GM18507 (cell line): ENCODE results near the gene CHP1.
"Not testable (repeated sequence)": the region's sequence is repeated elsewhere in the genome, so short reads cannot be mapped to it uniquely, and the experiment has no call there.

Experiments
- DNase-seq: peaks from one replicate; pipeline ENCODE4 v3.0.0; 2011; ENCODE audit warnings: low read depth; ENCODE audit not compliant: insufficient read length; ENCODE audit errors: extremely low spot score
- FAIRE-seq: peaks from 2 replicates; lab custom pipeline; 2011; peaks lifted over from hg19 to GRCh38; lab: Jason Lieb, UNC

Gene CHP1

GRCh38 chr15:41286665-41287333 is 55.7 kb downstream of the CHP1 start:
- FAIRE-seq (no peak), DNase-seq (no peak)

DNA sequence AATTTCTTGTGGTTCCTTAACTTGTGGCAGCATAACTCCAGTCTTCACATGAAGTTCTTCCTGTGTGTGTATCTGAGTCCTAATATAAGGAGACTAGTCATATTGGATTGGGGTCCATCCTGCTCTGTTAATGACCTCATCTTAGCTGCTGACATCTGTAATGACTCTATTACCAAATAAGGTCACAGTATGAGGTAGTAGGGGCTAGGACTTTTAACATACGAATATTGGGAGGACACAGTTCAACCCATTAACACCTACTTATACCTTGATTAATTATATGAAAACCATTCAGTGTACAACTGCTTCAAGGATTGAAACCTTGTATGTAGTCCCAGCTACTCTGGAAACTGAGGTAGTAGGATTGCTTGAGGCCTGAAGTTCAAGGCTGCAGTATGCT is 57.4 kb downstream of the CHP1 start:
- no peak for FAIRE-seq
- DNase-seq, result no peak

DNA sequence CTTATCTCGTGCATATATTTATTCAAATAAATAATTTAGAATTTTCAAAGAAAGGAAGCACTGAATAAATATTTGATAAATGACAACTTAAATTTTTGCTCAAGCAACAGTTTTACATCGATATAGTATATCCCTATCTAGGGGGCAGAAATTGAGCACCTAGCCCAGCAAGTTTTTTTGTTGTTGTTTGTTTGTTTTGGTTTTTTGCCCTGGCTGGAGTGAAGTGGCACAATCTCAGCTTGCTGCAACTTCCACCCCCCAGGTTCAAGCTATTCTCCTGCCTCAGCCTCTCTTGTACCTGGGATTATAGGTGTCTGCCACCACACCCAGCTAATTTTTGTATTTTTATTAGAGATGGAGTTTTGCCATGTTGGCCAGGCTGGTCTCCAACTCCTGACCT is 58.9 kb downstream of the CHP1 start:
- FAIRE-seq, result no peak
- no peak for DNase-seq

DNA sequence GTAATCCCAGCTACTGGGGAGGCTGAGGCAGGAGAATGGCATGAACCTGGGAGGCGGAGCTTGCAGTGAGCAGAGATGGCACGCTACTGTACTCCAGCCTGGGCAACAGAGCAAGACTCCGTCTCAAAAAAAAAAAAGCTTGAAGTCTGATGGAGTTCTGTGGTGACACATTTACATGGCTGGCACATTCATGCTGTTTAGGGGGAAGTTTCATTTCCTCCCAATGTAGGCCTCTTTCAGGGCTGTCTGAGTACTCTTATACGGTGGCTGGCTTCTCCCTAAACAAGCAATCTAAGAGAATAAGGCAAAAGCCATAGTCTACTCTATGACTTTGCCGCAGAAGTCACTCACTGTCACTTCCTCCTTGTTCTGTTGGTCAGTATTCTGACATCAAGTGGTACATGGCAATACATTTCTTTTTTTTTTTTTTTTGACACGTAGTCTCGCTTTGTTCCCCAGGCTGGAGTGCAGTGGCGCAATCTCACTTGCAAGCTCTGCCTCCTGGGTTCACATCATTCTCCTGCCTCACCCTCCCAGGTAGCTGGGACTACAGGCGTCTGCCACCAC is 60.1 kb downstream of the CHP1 start:
- FAIRE-seq, result peak; percentile 68
- no peak for DNase-seq

- DNase-seq (no peak), FAIRE-seq (no peak)
Measured at GRCh38 chr15:41292521-41292920, 61.5 kb downstream of the CHP1 start.

DNA sequence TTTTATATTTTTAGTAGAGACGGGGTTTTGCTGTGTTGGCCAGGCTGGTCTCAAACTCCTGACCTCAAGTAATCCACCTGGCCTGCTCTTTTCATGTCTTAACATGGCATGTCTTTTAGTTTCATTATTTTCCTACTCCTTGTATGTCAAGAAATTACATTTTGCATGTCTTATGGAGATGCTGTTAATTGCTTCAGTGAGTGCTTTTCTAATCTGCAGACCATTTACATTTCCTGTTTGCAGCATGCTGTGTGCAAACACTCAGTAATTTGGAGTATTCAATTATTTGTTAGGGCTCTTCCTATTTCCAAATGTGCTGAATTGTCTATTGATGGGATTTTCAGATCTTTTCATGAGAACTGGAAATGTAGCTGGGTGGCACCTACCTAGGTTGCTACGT is 70.1 kb downstream of the CHP1 start:
- not testable (repeated sequence) for FAIRE-seq, DNase-seq

- DNase-seq (no peak), FAIRE-seq (no peak)
Measured at GRCh38 chr15:41301587-41301986, 70.5 kb downstream of the CHP1 start.

DNA sequence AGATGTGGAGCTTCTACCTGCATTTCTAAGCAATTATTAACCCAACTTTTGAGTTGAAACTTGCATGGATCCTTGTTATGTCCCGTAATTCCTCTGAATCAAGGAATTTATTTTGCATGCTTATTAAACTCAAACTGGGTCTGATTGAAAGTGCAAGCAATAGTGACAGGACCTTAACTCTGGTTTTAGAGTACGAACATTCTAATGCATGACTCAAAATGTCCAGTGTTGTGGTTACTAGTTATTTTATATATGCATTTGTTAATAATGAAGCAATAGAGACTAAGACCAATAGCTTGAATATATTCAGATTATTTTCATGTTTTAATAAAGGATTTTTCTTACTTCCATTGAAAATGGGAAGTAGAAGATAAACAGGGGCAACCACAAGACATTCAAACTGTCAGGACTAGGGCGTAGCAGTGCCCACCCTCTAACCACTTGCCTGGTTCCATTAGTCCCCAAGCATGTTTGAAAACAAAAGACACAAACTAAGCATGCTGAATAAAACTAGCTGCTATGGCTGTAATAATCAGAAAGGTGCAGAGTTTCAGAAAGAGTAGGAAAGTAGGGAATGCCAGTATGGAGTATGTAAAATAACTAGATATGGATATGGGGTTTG is 73.2 kb downstream of the CHP1 start:
- no peak for FAIRE-seq

GRCh38 chr15:41307679-41308078 is 76.6 kb downstream of the CHP1 start:
- FAIRE-seq (no peak), DNase-seq (no peak)

More for the DNA sequence above, 73.2 kb downstream of the CHP1 start:
- no peak for DNase-seq

DNA sequence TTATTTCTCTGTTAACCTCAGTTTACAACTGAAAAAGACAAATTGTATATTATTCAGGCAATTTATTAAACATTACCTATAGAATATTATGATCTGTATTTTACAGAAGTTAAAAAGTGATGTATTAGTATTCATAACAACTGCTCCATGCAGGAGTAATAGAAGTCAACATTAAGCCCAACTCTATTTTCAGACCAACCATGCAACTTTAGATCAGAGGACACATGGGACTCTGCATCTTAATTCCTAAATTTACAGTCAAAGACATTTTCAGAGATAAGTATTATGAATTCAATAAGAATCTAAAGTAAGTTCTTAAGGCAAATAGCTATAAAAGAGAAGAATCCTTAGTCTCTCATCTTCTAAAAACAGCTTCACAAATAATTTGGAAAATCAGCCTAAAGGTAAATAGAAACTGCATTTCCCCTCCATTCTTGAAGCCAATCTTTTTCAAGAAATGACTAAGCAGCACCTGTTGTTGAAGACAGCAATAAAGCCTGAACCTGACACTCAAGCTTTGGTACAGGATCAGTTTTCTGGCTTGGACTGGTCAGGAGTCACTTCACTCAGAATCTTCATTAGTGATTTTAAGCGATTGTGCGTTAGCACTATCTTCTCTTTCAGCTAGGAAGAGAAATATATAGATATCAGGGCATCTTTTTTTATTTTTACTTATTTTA is 78.3 kb downstream of the CHP1 start:
- FAIRE-seq, result peak; percentile 71
- no peak for DNase-seq

DNA sequence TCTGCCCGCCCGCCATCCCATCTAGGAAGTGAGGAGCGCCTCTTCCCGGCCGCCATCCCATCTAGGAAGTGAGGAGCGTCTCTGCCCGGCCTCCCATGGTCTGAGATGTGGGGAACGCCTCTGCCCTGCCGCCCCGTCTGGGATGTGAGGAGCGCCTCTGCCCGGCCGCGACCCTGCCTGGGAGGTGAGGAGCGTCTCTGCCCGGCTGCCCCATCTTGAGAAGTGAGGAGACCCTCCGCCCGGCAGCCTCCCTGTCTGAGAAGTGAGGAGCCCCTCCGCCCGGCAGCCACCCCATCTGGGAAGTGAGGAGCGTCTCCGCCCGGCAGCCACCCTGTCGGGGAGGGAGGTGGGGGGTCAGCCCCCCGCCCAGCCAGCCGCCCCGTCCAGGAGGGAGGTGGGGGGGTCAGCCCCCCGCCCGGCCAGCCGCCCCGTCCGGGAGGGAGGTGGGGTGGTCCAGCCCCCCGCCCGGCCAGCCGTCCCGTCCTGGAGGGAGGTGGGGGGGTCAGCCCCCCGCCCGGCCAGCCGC is 89.8 kb downstream of the CHP1 start:
- FAIRE-seq, DNase-seq: not testable (repeated sequence)

DNA sequence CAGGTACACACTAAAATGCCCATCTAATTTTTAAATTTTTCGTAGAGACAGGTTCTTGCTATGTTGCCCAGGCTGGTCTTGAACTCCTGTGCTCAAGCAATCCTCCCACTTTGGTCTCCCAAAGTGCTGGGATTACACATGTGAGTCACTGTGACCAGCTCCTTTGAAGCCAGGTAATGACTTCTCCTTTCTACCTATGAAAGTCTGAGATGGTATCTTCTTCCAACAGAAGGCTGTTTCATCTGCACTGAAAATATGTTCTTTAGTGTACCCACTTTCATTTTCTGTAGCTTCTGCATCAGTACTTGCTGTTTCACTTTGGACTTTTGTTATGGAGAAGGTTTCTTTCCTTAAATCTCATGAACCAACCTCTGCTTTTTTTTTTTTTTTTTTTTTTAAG is 92.5 kb downstream of the CHP1 start:
- FAIRE-seq, result peak; percentile 68
- no peak for DNase-seq

DNA sequence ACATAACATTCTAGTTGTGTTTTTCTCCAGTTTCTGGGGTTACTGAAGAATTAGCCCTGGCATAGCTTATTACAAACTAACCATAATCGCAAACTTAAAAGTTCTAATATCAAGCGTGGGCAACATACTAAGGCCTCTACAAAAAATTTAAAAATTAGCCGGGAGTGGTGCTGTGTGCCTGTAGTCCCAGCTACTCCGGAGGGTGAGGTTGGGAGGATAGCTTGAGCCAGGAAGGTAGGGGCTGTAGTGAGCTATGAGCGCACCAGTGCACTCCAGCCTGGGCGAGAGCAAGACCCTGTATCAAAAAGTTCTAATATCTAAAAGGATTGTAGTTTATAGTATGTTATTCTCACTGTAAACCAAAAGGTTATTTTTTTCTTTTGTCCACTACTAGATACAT is 100.2 kb downstream of the CHP1 start:
- no peak for FAIRE-seq

More for the DNA sequence above, 100.2 kb downstream of the CHP1 start:
- DNase-seq, result no peak
